ENCODE data around the gene PTPRT.

The PTPRT gene

GRCh38 chr20:42510686-42511085 is 679.0 kb downstream of the PTPRT start:
- DNase-seq = no peak

DNA sequence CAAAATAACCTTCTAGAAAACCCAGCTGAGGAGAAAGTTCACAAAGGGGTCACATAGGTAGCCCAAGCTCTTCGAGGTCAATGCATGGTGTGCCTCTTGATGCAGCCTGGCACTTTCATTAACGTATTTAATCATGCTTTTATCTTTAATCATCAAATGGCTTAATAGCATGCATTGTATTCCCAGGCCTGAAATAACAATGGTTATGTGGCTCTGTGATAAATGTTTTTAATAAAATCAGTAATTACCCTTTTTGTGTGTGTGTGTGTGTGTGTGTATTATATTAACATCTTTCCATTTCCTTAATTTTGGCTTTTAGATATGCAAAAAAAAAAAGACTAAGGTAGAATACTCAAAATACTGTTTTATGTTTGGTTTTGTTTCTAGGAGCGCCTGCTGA is 681.8 kb downstream of the PTPRT start:
- no peak for DNase-seq

GRCh38 chr20:42506397-42506796 is 683.3 kb downstream of the PTPRT start:
- no peak for DNase-seq

GRCh38 chr20:42502591-42502990 is 687.1 kb downstream of the PTPRT start:
- no peak for DNase-seq

- DNase-seq = no peak
These were observed 693.1 kb downstream of the PTPRT start for GRCh38 chr20:42496595-42496994.

DNA sequence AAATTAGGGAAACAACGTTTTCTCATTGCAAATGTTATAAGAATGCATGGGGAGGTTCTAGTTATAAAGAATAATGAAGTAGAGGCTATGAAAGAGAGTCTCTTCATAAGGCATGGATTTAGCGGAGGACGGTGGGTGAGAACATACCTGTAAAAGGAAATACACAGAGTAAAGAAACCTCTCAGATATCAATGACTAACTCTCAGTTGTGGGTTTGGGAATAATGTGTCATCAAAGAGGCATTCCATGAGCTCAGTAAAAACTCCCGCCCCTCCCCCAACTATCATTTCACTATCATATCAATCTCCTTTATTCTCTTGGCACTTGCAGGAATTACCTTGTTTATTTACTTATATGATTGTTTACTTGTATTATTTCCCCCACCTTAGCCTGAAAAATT is 695.4 kb downstream of the PTPRT start:
- no peak for DNase-seq

- no peak for DNase-seq
These were observed 696.7 kb downstream of the PTPRT start for GRCh38 chr20:42493001-42493400.

DNA sequence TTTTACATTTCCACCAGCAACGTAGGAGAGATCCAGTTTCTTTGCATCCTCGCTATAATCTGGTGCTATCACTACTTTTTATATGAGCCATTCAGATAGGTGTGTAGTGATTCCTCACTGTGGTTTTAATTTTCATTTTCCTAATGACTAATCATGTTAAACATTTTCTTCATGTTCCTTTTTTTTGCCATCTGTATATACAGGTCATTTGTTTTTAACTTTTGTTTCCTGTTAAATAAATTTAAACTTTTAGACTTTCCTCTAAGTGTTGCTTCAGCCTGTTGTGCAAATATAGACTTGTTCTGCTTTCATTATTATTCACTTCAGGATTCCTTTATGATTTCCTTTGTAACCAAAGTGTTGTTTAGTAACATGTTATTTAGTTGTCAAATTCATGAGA is 697.4 kb downstream of the PTPRT start:
- DNase-seq = no peak

DNA sequence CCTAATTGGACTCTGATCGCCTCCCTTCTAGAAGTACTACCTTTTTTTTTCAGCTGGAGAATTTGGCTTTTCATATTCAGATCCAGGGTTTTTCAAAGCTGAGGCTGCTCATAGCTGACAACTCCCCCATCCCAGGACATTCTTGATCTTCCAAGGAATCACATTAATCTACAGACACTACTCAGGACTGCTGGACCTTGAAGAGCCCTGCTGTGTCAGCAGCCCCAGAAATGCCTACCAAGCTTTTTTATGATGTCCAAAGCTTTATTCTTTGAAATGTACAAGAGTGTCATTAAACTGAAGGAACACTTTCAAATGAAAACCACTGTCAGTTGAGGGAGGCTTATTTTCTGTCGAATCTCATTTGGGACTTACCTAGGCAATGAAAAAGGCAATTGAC is 704.1 kb downstream of the PTPRT start:
- DNase-seq = no peak

- no peak for DNase-seq
These were observed 704.8 kb downstream of the PTPRT start for GRCh38 chr20:42484790-42485375.

GRCh38 chr20:42484335-42484734 is 705.4 kb downstream of the PTPRT start:
- no peak for DNase-seq

DNA sequence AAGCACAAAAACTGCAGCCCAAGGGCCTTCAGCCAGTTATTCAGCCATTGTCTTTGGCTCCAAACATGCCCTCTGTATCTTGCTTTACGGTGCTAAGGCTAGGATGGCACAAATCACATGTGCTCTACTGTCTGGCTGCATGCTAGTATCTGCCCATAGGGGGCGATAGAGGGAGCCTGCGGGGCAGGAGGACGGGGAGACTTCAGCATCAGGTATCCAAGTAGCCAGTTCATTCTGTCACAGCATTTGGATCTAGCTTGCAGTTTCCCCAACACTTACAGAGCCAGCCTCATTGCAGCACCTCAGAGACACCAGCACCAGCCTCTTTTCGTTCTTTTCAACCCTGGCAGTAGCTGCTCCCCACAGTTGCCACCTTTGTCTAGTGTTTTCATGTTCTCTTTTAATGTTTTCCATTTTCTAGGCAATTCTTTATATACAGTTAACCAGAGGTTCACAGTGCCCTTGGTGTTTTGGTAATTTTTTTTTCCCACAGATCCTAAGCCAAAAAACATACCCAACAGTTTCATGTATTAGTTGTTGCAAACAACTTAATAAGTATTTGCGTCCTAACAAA is 705.9 kb downstream of the PTPRT start:
- no peak for DNase-seq

DNA sequence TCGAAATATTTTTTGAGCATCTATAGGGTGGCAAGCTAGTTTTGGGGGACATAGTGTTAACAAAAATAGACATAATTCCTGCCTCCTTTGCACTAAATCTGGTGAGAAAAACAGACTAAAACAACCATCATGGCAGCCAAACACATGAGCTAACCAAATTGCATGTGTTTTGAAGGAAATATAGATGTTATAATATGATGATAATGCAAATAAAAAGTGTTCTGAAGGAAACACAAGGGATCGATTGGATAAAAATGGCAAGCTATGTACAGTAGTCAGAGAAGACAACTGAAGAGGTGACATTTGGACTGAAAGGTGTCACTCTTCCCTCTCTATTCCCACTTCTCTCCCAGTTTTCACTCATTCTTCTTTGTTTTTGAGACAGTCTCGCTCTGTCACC is 706.9 kb downstream of the PTPRT start:
- DNase-seq = no peak

- DNase-seq = no peak
These were observed 713.9 kb downstream of the PTPRT start for GRCh38 chr20:42475773-42476172.

DNA sequence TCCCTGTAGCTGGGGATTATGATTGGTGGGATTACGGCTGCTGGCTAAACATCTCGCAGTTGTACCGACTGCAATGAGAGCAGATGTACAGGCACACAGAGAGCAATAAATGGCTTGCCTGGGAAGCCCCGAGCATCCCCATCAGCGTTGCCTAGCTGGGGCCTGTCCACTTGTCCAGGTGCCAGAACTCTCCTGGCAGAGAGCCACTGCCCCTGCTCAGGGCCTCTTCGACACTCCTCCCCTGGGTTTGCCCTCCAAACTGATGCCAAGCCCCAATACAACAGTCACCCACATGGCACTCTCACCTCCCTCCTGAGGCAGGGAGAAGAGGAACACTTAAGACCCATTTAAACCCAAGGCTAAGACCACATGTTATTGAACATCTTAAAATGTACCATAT is 715.1 kb downstream of the PTPRT start:
- no peak for DNase-seq

DNA sequence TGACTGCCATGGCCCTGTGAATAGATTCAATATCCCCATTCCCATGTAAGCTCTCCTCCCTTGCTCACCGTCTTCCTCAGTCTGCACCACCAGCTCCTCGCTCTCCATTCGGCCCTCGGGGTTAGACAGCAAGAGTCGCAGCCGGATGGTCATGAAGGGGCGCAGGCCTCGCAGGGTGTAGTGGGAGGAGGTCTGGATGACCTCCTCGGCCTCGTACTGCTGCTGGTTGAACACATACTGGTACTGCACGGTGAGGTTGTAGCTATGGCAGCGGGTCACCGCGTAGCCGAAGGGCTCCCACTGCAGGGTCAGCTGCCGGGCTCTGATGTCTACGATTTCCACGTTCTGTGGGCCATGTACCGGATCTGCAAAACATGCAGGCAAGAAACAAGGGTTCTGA is 717.5 kb downstream of the PTPRT start:
- no peak for DNase-seq

GRCh38 chr20:42461965-42462593 is 727.6 kb downstream of the PTPRT start:
- no peak for DNase-seq

GRCh38 chr20:42461291-42461690 is 728.4 kb downstream of the PTPRT start:
- no peak for DNase-seq

DNA sequence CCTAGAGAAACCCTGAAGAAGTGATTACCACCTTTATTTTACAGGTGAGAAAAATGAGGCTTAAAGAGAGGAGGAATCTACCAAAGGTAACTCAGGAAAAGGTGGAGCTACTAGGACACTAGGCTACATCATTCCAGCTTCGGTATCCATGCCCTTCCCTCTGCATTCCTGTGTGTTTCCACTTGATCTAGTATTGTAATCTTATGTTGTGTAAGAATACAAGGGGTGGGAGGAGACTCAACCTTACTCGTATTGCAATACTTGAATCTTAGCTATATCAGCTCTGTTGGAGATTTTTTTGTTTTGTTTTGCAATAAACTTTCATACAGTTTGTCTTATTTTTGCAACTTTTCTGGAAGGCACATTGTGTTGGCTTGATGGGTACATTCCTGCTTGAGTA is 742.4 kb downstream of the PTPRT start:
- DNase-seq = no peak

DNA sequence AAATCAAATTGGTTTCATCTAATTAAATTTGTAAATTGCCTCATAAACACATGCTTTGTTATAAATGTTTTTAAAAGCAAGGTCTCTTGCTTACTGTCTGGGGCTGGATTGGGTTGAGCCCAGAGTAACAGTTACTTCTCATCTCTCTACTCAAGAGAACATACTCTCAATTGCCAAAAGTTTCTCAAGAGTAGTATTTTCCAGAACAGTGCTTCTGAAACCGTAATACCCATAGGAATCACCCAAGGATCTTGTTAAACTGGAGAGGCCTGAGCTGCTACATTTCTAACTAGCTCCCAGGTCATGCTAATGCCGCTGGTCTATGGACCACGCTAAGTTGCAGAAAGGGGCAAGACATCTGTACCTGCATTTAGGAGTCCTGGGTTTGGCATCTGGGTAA is 744.9 kb downstream of the PTPRT start:
- DNase-seq = no peak

GRCh38 chr20:42443200-42443599 is 746.5 kb downstream of the PTPRT start:
- no peak for DNase-seq

GRCh38 chr20:42442716-42443115 is 747.0 kb downstream of the PTPRT start:
- DNase-seq = no peak

- DNase-seq = no peak
These were observed 747.8 kb downstream of the PTPRT start for GRCh38 chr20:42441864-42442331.

DNA sequence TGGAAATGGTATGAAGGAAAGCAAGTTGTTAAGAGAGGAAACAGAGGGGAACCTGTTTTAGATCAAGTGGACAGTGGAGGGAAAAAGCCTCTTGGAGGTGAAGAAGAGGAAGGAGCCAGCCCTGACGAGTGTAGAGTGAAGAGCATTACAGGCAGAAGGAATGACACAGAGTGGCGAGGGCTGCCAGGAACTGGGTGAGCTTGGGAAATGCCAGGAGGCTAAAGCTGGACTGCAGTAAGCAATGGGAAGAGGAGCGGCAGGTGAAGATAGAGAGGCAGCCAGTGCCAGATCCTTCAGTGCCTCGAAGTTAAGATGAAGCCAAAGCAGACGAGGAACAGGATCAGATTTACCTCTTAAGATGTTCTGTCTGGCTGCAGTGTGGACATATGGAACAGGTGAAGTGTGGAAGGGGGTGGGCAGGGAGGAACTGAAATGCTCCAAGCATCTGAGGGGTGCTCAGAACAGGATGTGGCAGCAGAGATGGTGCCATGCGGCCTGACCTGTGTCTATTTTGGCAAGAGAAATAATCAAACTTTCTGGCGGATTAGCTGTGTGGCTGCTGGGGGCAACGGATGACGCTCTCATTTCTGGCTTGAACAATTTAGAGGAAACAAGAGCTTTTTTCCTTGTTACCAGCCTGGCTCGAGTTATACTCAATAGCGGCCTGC is 748.4 kb downstream of the PTPRT start:
- DNase-seq = no peak
